HG02571 (cell line): Measurements from ENCODE around the gene PNPLA1.

Experiments
- ATAC-seq: cut with Tn5 transposase; IDR thresholded peaks from one replicate; pipeline ENCODE4 v1.9.1; 2021; ENCODE audit warnings: mild to moderate bottlenecking, moderate library complexity; ENCODE audit not compliant: unreplicated experiment

The PNPLA1 gene

GRCh38 chr6:36355819-36356218 is 86.0 kb downstream of the PNPLA1 start:
- ATAC-seq, result no peak

GRCh38 chr6:36357872-36358225 is 88.0 kb downstream of the PNPLA1 start:
- no peak for ATAC-seq
